ENCODE results near the gene PRPF38A.

The PRPF38A gene

GRCh38 chr1:52432807-52433206 is 28.4 kb downstream of the PRPF38A start:
- no peak for TF ChIP-seq CTCF (IDR thresholded peaks at IDR 0.05; ENCODE audit: low read depth, low read length)

GRCh38 chr1:52435211-52435610 is 30.8 kb downstream of the PRPF38A start:
- no peak overlapping the region for H3K4me3 ChIP-seq (replicated peaks in 1 of 2; ENCODE audit: low read depth in 2 of 2, low read length in 2 of 2)
- TF ChIP-seq CTCF (IDR thresholded peaks at IDR 0.05; ENCODE audit: low read depth, low read length), result no peak
- DNase-seq (ENCODE audit: low read depth in 2 of 2), result no peak

More at GRCh38 chr1:52432807-52433206, 28.4 kb downstream of the PRPF38A start:
- H3K4me3 ChIP-seq (replicated peaks in 1 of 2; ENCODE audit: low read depth in 2 of 2, low read length in 2 of 2), result no peak overlapping the region
- DNase-seq (ENCODE audit: low read depth in 2 of 2), result no peak

GRCh38 chr1:52435650-52436049 is 31.2 kb downstream of the PRPF38A start:
- no peak for TF ChIP-seq CTCF (IDR thresholded peaks at IDR 0.05; ENCODE audit: low read depth, low read length)
- no peak for DNase-seq (ENCODE audit: low read depth in 2 of 2)
- no peak overlapping the region for H3K4me3 ChIP-seq (replicated peaks in 1 of 2; ENCODE audit: low read depth in 2 of 2, low read length in 2 of 2)

- H3K4me3 ChIP-seq (replicated peaks in 1 of 2; ENCODE audit: low read depth in 2 of 2, low read length in 2 of 2), result no peak overlapping the region
- TF ChIP-seq CTCF (IDR thresholded peaks at IDR 0.05; ENCODE audit: low read depth, low read length), result no peak
- no peak for DNase-seq (ENCODE audit: low read depth in 2 of 2)
These were observed 32.4 kb downstream of the PRPF38A start for GRCh38 chr1:52436817-52437216.

- H3K4me3 ChIP-seq (replicated peaks in 1 of 2; ENCODE audit: low read depth in 2 of 2, low read length in 2 of 2), result no peak overlapping the region
- no peak for TF ChIP-seq CTCF (IDR thresholded peaks at IDR 0.05; ENCODE audit: low read depth, low read length)
- no peak for DNase-seq (ENCODE audit: low read depth in 2 of 2)
These were observed 35.6 kb downstream of the PRPF38A start for GRCh38 chr1:52439976-52440375.

GRCh38 chr1:52444463-52444862 is 40.1 kb downstream of the PRPF38A start:
- no peak overlapping the region for H3K4me3 ChIP-seq (replicated peaks in 1 of 2; ENCODE audit: low read depth in 2 of 2, low read length in 2 of 2)
- DNase-seq (ENCODE audit: low read depth in 2 of 2), result no peak
- TF ChIP-seq CTCF (IDR thresholded peaks at IDR 0.05; ENCODE audit: low read depth, low read length), result no peak

- H3K4me3 ChIP-seq (replicated peaks in 1 of 2; ENCODE audit: low read depth in 2 of 2, low read length in 2 of 2), result no peak overlapping the region
- no peak for TF ChIP-seq CTCF (IDR thresholded peaks at IDR 0.05; ENCODE audit: low read depth, low read length)
- no peak for DNase-seq (ENCODE audit: low read depth in 2 of 2)
These were observed 49.7 kb downstream of the PRPF38A start for GRCh38 chr1:52454127-52454526.

All from cardiac fibroblast (primary cell).